GM12801 (cell line): ENCODE measurements around the gene GRM7.

Source experiments
- TF ChIP-seq, protein P1 (sequence below): IDR thresholded peaks from one replicate; pipeline ENCODE4 v1.5.1; 2011; ENCODE audit warnings: control low read depth; ENCODE audit not compliant: insufficient read length; ENCODE audit errors: extremely low read depth

Gene GRM7

GRCh38 chr3:7328339-7328738 lies 467.4 kb downstream of the GRM7 start:
- TF ChIP-seq, protein P1, sequence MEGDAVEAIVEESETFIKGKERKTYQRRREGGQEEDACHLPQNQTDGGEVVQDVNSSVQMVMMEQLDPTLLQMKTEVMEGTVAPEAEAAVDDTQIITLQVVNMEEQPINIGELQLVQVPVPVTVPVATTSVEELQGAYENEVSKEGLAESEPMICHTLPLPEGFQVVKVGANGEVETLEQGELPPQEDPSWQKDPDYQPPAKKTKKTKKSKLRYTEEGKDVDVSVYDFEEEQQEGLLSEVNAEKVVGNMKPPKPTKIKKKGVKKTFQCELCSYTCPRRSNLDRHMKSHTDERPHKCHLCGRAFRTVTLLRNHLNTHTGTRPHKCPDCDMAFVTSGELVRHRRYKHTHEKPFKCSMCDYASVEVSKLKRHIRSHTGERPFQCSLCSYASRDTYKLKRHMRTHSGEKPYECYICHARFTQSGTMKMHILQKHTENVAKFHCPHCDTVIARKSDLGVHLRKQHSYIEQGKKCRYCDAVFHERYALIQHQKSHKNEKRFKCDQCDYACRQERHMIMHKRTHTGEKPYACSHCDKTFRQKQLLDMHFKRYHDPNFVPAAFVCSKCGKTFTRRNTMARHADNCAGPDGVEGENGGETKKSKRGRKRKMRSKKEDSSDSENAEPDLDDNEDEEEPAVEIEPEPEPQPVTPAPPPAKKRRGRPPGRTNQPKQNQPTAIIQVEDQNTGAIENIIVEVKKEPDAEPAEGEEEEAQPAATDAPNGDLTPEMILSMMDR: no peak

GRCh38 chr3:7332696-7333095 lies 471.8 kb downstream of the GRM7 start:
- TF ChIP-seq, protein P1: no peak

- TF ChIP-seq, protein P1: no peak
These were observed 472.2 kb downstream of the GRM7 start for GRCh38 chr3:7333125-7333524.

DNA sequence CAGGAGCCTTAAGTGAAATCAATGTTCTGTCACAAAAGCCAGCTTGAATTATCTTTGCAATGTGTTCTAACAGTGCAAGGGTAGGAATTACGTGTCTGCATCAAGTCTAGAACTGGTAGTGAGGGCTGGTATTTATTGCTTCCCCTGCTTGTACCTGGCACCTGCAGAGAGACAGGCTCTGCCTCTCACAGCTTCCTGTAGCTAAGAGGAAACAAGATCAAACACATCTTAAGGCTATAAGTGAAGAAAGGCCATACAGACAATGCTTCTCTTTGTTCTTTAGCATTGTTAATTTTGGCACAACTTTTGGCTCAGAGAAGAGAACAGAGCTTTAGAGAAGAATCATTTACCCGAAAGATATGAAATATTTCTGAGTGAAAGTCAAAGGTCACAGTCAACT lies 479.9 kb downstream of the GRM7 start:
- TF ChIP-seq, protein P1: no peak

GRCh38 chr3:7346364-7346763 lies 485.4 kb downstream of the GRM7 start:
- TF ChIP-seq, protein P1: no peak

DNA sequence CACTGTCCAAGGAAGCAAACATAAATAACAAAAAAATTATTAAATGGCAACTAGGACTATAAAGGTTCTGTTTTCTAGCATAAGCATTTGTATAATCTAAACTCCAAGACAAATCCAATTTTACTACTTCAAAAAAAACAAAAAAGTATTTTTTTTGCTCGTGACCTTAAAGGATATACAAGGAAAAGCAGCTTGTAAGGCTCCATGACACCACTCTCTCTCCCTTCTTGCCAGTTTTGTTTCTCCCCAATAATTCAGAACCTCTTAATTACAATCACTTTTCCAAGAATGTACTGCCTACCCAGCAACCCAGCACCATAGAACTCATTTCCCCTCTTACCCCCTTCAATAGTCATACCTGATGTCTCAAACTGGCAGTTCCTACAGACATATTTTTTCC lies 496.2 kb downstream of the GRM7 start:
- TF ChIP-seq, protein P1: no peak

DNA sequence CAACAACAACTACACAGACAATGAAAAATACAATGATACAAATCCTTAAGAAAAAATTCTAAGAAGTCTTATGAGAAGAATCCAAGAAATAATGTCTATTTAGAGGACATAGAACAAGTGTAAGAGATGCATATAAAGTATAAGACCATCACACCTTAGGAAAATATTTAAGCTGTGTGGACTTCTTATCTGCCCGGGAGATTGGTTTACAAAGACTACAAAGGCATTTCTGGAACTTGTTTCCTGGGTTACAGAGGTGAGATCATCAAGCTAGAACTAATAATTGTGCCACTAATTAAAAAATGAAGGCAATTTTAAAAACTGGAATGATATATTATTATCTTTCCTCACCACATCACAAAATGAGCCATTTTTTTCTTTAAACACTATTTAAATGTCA lies 507.1 kb downstream of the GRM7 start:
- TF ChIP-seq, protein P1: no peak

DNA sequence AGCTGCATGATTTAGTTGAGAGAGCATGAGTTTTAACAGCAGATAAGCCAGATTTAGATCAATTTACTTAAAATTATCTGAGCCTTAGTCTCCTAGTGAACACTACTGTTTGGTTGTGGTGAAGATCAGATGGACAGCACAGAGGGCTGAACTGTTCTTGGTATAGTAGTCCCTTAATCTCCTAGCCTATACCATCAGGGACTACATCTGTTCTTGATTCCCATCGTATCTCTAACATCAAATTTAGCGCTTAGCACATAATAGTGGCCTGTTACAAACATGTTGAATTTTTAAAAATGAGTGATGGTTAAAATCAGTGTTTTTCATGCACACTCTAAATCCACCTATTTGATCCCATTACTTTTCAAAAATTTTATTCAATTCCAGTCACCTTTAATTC lies 507.7 kb downstream of the GRM7 start:
- TF ChIP-seq, protein P1: no peak
